Left lung (tissue), 10 donors: ENCODE results near the gene PXDN. TPM values are rescaled to one million over a fixed set of nuclear protein-coding genes. Genes with fewer than 3 reads are reported as not detected.

ENCODE experiments used
- ATAC-seq: fragments of 200-7000 bp; cut with Tn5 transposase; one replicate; pipeline ENCODE4 v1.9.1; 2020; ENCODE audit warnings: moderate library complexity
- DNase-seq, 4 donors: peaks; one replicate each; pipeline ENCODE4 v3.0.0-alpha.2; 2013 to 2020
- H3K27ac ChIP-seq, 2 donors: fragments of 200-600 bp; sonication (generic) in 1 of 2; one replicate each; pipeline versions ENCODE4 v1.5.0 to v1.8.0; 2020 to 2021
- H3K27me3 ChIP-seq, 2 donors: fragments of 200-600 bp; sonication (generic) in 1 of 2; one replicate each; pipeline versions ENCODE4 v1.5.0 to v1.8.0; 2020 to 2021
- H3K36me3 ChIP-seq, 2 donors: fragments of 200-600 bp; sonication (generic) in 1 of 2; one replicate each; pipeline versions ENCODE4 v1.5.0 to v1.8.0; 2020 to 2021
- H3K4me1 ChIP-seq, 2 donors: fragments of 200-600 bp; one replicate each; pipeline ENCODE4 v1.8.0; 2021
- H3K4me3 ChIP-seq, 2 donors: fragments of 200-600 bp; sonication (generic) in 1 of 2; one replicate each; pipeline versions ENCODE4 v1.5.0 to v1.8.0; 2020 to 2021; ENCODE audit warnings: mild to moderate bottlenecking in 1 of 2
- H3K9me3 ChIP-seq, 2 donors: fragments of 200-600 bp; sonication (generic) in 1 of 2; one replicate each; pipeline versions ENCODE4 v1.5.0 to v1.8.0; 2020 to 2021
- intact Hi-C, 2 donors: fragments of 100-400 bp; cut with DNase I; formaldehyde crosslinking; loops; one replicate each; pipeline versions ENCODE4 v1.11.2 to v1.14.2; 2022
- polyA plus RNA-seq, 6 donors: library from polyadenylated mRNA; unstranded; fragments of 120-200 nt; gene quantifications; one replicate each; pipeline ENCODE4 v1.2.1, GENCODE V29; 2013; ENCODE audit not compliant: insufficient read length in 6 of 6
- total RNA-seq, 2 donors: library from RNA; stranded (reverse); fragmentation: NEBNext Ultra II Directional; extraction: Animal tissue kit (Norgen Biotek cat#: 25700); gene quantifications; one replicate each; pipeline ENCODE4 v1.2.1, GENCODE V29; 2021
- TF ChIP-seq, protein P1 (sequence below), 2 donors: fragments of 200-600 bp; sonication (generic) in 1 of 2; IDR thresholded peaks; one replicate each; pipeline versions ENCODE4 v1.5.0 to v1.8.0; 2021; ENCODE audit warnings: antibody characterized with exemption in 2 of 2
- donor health status: DM: no; HTN: yes; CAD: no.
- donor health status: DM: no; HTN: no; CAD: no.

Gene PXDN
- total and polyA plus RNA-seq, 8 donors: 44.8 to 215 (median 174) TPM

DNA sequence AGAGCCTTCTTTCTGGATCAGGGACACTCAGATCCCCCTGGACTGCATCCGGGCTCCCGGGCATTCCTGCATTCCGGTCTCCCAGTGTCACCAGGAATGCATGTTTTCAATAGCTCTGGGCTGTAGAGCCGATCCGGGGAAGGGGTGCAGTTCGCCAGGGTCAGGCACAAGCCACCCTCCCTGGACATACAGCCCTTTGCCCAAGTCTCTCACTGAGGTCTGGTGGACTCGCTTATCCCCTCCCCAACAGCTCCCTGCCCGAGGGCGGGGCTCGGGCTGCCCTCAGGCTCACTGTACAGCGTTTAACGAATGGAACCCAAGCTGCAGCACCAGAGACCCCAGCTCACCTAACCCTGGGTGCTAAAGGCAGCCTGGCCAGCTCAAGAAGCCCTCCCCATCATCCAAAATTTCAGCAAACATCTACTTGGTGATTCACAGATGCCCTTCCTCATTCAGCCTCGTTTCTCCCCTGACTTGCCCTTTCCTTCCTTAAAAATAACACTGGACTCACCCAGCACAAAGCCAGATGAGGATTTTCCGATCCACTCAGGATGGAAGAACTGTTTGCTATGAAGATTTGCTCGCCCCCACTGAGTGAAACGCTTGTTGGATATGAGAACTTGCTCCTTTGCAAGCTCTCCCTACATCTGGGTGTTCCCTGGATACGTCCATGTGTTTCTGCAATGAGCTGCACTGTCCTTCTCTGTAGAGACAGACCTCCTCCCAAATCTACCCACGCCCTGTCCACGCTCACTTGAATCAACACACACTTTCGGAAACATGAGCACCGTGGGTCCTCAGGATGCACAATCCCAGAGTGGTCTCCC is 58.1 kb downstream of the PXDN start:
- Histone ChIP-seq H3K27me3 (no peaks in the 10 kb centered on the region), H3K9me3 (no peaks in the 10 kb centered on the region), H3K4me1 (no peaks in the 10 kb centered on the region), H3K36me3 (peaks cover 0 to 4% of the 10 kb centered on the region in 2 donors), H3K4me3 (no peak overlapping the region), H3K27ac (no peak overlapping the region)
- TF ChIP-seq, protein P1, sequence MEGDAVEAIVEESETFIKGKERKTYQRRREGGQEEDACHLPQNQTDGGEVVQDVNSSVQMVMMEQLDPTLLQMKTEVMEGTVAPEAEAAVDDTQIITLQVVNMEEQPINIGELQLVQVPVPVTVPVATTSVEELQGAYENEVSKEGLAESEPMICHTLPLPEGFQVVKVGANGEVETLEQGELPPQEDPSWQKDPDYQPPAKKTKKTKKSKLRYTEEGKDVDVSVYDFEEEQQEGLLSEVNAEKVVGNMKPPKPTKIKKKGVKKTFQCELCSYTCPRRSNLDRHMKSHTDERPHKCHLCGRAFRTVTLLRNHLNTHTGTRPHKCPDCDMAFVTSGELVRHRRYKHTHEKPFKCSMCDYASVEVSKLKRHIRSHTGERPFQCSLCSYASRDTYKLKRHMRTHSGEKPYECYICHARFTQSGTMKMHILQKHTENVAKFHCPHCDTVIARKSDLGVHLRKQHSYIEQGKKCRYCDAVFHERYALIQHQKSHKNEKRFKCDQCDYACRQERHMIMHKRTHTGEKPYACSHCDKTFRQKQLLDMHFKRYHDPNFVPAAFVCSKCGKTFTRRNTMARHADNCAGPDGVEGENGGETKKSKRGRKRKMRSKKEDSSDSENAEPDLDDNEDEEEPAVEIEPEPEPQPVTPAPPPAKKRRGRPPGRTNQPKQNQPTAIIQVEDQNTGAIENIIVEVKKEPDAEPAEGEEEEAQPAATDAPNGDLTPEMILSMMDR (IDR thresholded peaks at IDR 0.05): no peak
- intact Hi-C loops: no loop called here
- DNase-seq (no peak), ATAC-seq (peak; percentile 24)

DNA sequence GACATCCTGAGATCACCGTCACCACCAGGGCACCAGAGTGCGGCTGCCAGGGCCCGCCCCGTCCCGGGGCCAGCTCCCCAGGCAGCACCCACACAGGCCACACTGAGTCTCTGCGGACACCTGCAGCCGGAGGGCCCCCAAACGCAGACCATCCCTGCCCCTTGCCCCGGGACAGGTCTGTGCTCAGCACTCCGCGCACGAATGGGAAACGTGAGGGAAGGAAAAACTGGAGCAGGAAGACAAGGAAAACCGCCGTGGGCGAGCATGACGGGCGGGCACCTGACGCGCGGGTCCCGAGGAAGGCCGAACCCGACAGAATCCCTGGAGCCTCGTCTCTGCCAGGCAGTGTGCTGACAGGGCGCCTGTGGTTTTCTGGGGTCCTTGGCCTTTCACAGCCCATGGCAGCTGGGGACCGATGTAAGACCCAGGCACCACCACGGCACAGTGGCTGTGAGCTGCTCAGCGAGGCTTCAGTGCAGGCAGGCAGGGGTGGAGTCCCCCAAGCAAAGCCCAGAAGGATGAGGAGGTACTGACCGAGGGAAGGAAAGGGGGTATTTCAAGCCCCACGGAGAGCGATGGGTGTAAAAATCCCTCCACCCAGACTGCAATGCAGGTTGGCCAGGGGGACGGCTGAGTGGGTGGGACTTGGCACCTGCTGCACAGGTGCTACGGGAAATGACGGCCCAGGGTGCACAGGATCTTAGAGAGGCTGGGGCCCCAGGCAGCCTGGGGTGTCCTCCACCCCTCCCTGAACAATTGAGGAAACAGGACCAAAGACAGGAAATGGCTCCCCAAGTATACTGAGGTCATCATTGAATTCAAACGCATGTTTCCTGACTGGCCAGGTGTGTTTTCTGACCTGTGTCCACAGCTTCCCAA is 59.0 kb downstream of the PXDN start:
- H3K36me3 ChIP-seq: peaks cover 0 to 4% of the 10 kb centered on the region in 2 donors
- DNase-seq (no peak), ATAC-seq (no peak)
- no peak overlapping the region for H3K4me3 ChIP-seq
- no peaks in the 10 kb centered on the region for H3K27me3 ChIP-seq
- TF ChIP-seq, protein P1 (IDR thresholded peaks at IDR 0.05): no peak
- no peak overlapping the region for H3K27ac ChIP-seq
- H3K4me1 ChIP-seq: no peaks in the 10 kb centered on the region
- intact Hi-C loops: no loop called here
- H3K9me3 ChIP-seq: no peaks in the 10 kb centered on the region

DNA sequence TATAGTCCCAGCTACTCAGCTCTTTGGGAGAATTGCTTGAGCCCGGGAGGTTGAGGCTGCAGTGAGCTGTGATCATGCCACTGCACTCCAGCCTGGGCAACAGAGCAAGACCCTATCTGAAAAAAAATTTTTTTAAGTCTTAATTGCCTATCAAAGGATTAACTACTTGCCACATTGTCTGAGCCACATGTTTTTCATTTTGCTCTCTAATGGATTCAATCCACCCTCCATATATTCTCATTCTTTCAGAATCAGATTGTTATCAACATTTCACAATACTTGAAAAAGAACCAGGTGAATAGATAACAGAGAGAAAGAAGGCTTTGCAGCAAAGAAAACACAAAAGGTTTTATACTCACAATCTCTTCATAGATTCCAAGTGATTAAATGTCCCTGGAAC is 61.0 kb downstream of the PXDN start:
- H3K36me3 ChIP-seq: peaks cover 0 to 8% of the 10 kb centered on the region in 2 donors
- no peaks in the 10 kb centered on the region for H3K9me3 ChIP-seq
- TF ChIP-seq, protein P1 (IDR thresholded peaks at IDR 0.05): no peak
- no peak overlapping the region for H3K27ac ChIP-seq
- intact Hi-C loops: no loop called here
- DNase-seq (no peak), ATAC-seq (no peak)
- H3K4me1 ChIP-seq: no peaks in the 10 kb centered on the region
- no peak overlapping the region for H3K4me3 ChIP-seq
- no peaks in the 10 kb centered on the region for H3K27me3 ChIP-seq

DNA sequence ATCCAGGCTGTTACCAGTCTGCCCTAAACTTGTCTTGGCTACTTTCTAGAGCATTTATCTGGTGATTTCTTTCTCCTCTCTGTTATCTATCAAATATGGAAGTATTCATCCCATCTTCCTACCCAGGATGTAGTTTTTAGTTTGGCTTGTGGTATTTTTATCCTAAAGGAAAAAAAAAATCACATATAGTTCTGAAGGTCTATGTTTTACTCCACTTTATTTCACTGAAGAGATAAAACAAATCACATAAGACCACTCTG is 62.2 kb downstream of the PXDN start:
- ATAC-seq (no peak), DNase-seq (no peak)
- H3K4me1 ChIP-seq: no peaks in the 10 kb centered on the region
- H3K27me3 ChIP-seq: no peaks in the 10 kb centered on the region
- no peaks in the 10 kb centered on the region for H3K9me3 ChIP-seq
- no peak overlapping the region for H3K4me3 ChIP-seq
- peaks cover 0 to 18% of the 10 kb centered on the region in 2 donors for H3K36me3 ChIP-seq
- no peak overlapping the region for H3K27ac ChIP-seq
- intact Hi-C loops: no loop called here
- TF ChIP-seq, protein P1 (IDR thresholded peaks at IDR 0.05): no peak
